GM23338 (cell line): ENCODE data around the gene SSH2. TPM values are rescaled to one million over a fixed set of nuclear protein-coding genes. Genes with fewer than 3 reads are reported as not detected.
"Not testable (repeated sequence)": the region's sequence is repeated elsewhere in the genome, so short reads cannot be mapped to it uniquely, and the experiment has no call there.

Experiments
- ATAC-seq: fragments of 200-7000 bp; cut with Tn5 transposase; 3 replicates; pipeline ENCODE4 v1.9.1; 2020
- DNase-seq: peaks from one replicate; pipeline ENCODE4 v3.0.0-alpha.2; 2015; ENCODE audit warnings: low spot score
- H2AFZ ChIP-seq: fragments of 200-600 bp; sonication (generic); 2 replicates; pipeline ENCODE4 v1.8.0; 2016; ENCODE audit warnings: antibody characterized with exemption, mild to moderate bottlenecking, moderate library complexity
- H3F3A ChIP-seq: fragments of 200-600 bp; sonication (generic); replicated peaks from 2 replicates; pipeline ENCODE4 v1.8.0; 2017; ENCODE audit warnings: antibody characterized with exemption, mixed run types, low read depth
- H3K27ac ChIP-seq: fragments of 200-600 bp; sonication (generic); 2 replicates; pipeline ENCODE4 v1.6.1; 2016; ENCODE audit warnings: low read depth
- H3K27me3 ChIP-seq: fragments of 200-600 bp; sonication (generic); 2 replicates; pipeline ENCODE4 v1.8.0; 2016; ENCODE audit warnings: mild to moderate bottlenecking, mixed run types, moderate library complexity; ENCODE audit not compliant: insufficient read depth
- H3K36me3 ChIP-seq: fragments of 200-600 bp; sonication (generic); 2 replicates; pipeline ENCODE4 v1.8.0; 2016; ENCODE audit warnings: mild to moderate bottlenecking; ENCODE audit not compliant: insufficient read depth
- H3K4me1 ChIP-seq: fragments of 200-600 bp; sonication (generic); 2 replicates; pipeline ENCODE4 v1.8.0; 2016; ENCODE audit warnings: mild to moderate bottlenecking, moderate library complexity; ENCODE audit not compliant: insufficient read depth
- H3K4me2 ChIP-seq: fragments of 200-600 bp; sonication (generic); 2 replicates; pipeline ENCODE4 v1.7.1; 2017; ENCODE audit warnings: mixed run types
- H3K4me3 ChIP-seq: fragments of 200-600 bp; sonication (generic); 2 replicates; pipeline ENCODE4 v1.6.1; 2016; ENCODE audit warnings: mixed run types
- H3K79me2 ChIP-seq: fragments of 200-600 bp; sonication (generic); replicated peaks from 2 replicates; pipeline ENCODE4 v1.8.0; 2017; ENCODE audit warnings: mild to moderate bottlenecking; ENCODE audit not compliant: insufficient read depth
- H3K9me2 ChIP-seq: fragments of 200-600 bp; sonication (generic); 2 replicates; pipeline ENCODE4 v1.8.0; 2017; ENCODE audit not compliant: insufficient read depth
- H4K20me1 ChIP-seq: fragments of 200-600 bp; sonication (generic); replicated peaks from 2 replicates; pipeline ENCODE4 v1.8.0; 2017; ENCODE audit warnings: mild to moderate bottlenecking; ENCODE audit not compliant: insufficient read depth
- H3K27ac Mint-ChIP-seq: 2 replicates; pipeline ENCODE4 v1.8.0; 2020; ENCODE audit warnings: inconsistent platforms, mild to moderate bottlenecking, moderate library complexity, mixed read lengths
- H3K27me3 Mint-ChIP-seq: 3 replicates; pipeline ENCODE4 v1.8.0; 2022; ENCODE audit warnings: low read depth, mild to moderate bottlenecking, moderate library complexity, mixed read lengths, inconsistent platforms; ENCODE audit not compliant: insufficient read depth, poor library complexity
- H3K36me3 Mint-ChIP-seq: 3 replicates; pipeline ENCODE4 v1.8.0; 2021; ENCODE audit warnings: low read depth, mild to moderate bottlenecking, inconsistent platforms, moderate library complexity, mixed read lengths
- H3K4me1 Mint-ChIP-seq: 3 replicates; pipeline ENCODE4 v1.8.0; 2020; ENCODE audit warnings: mild to moderate bottlenecking, inconsistent platforms, mixed read lengths
- H3K4me3 Mint-ChIP-seq: 3 replicates; pipeline ENCODE4 v1.8.0; 2021; ENCODE audit warnings: moderate library complexity, mild to moderate bottlenecking, inconsistent platforms, mixed read lengths
- H3K9me3 Mint-ChIP-seq: 3 replicates; pipeline ENCODE4 v1.8.0; 2020; ENCODE audit warnings: moderate library complexity, mild to moderate bottlenecking, inconsistent platforms, mixed read lengths
- CREB1 ChIP-seq: fragments of 250-450 bp; sonication (Bioruptor Pico); IDR thresholded peaks from 2 replicates; pipeline ENCODE4 v1.5.0; 2020; ENCODE audit warnings: low read depth, mild to moderate bottlenecking, moderate library complexity
- EZH2 ChIP-seq: fragments of 200-600 bp; sonication (generic); IDR thresholded peaks from one replicate; pipeline ENCODE4 v1.8.0; 2017; ENCODE audit warnings: antibody characterized with exemption, mild to moderate bottlenecking, low read depth; ENCODE audit not compliant: unreplicated experiment
- EZH2phosphoT487 ChIP-seq: fragments of 200-600 bp; sonication (generic); IDR thresholded peaks from one replicate; pipeline ENCODE4 v1.8.1; 2018; ENCODE audit warnings: antibody characterized with exemption; ENCODE audit not compliant: unreplicated experiment
- JUNB ChIP-seq: IDR thresholded peaks from one replicate; pipeline ENCODE4 v1.6.1; 2016; ENCODE audit warnings: antibody characterized with exemption; ENCODE audit not compliant: unreplicated experiment
- NANOG ChIP-seq: IDR thresholded peaks from 2 replicates; pipeline ENCODE4 v1.6.1; 2016; ENCODE audit warnings: antibody characterized with exemption, borderline replicate concordance
- POLR2AphosphoS5 ChIP-seq: IDR thresholded peaks from 2 replicates; pipeline ENCODE4 v1.6.1; 2016; ENCODE audit warnings: antibody characterized with exemption, low read depth
- ZNF114 ChIP-seq: fragments of 250-450 bp; sonication (Bioruptor Pico); IDR thresholded peaks from 2 replicates; pipeline ENCODE4 v1.5.0; 2020; ENCODE audit warnings: mild to moderate bottlenecking, moderate library complexity
- ZNF331 ChIP-seq: fragments of 250-450 bp; sonication (Bioruptor Pico); IDR thresholded peaks from 2 replicates; pipeline ENCODE4 v1.5.0; 2020; ENCODE audit warnings: low read depth, mild to moderate bottlenecking, moderate library complexity
- polyA plus RNA-seq: library from polyadenylated mRNA; unstranded; fragments of >200 nt; fragmentation: Nextera tagmentation; extraction: Ambion mirVana; gene quantifications from 2 replicates; pipeline ENCODE4 v1.2.1, GENCODE V29; 2016
- total RNA-seq: library from RNA; depleted of rRNA; stranded (reverse); fragments of >200 nt; shearing (Covaris generic); gene quantifications from 2 replicates; pipeline ENCODE4 v1.2.3, GENCODE V29; 2014
- TF ChIP-seq, protein P1 (sequence below): IDR thresholded peaks from one replicate; pipeline ENCODE4 v1.6.1; 2018; ENCODE audit warnings: antibody characterized with exemption; ENCODE audit not compliant: unreplicated experiment
- TF ChIP-seq, protein P2 (sequence below), 2 experiments: fragments of 200-600 bp in 1 of 2; sonication (generic) in 1 of 2; conservative IDR thresholded peaks; 2 replicates each; pipeline versions ENCODE4 v1.5.1 to v1.6.1; 2016 to 2017; ENCODE audit warnings: antibody characterized with exemption in 2 of 2, low read depth in 2 of 2, mild to moderate bottlenecking in 2 of 2, moderate library complexity in 1 of 2
- TF ChIP-seq, protein P3 (sequence below): IDR thresholded peaks from 2 replicates; pipeline ENCODE4 v1.6.1; 2016; ENCODE audit warnings: antibody characterized with exemption

Gene SSH2
- total and polyA plus RNA-seq, 2 experiments from 2014 or later: 9.9 to 12.1 TPM

DNA sequence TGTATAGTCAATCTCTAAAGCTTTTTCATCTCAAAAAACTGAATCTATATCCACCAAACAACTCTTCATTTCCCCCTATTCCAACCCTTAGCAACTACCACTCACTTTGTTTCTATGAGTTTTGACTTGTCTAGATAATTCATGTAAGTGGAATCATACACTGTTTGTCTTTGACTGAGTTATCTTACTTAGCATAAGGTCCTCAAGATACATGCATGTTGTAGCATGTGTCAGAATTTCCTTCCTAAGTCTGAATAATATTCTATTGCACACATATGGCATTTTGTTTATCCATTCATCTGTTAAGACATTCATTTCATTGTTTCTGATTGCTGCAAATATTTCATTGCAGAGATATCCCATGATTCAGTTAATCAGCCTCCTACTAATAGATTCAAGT, 72.2 kb downstream of the SSH2 start (continued):
- TF ChIP-seq, protein P1, sequence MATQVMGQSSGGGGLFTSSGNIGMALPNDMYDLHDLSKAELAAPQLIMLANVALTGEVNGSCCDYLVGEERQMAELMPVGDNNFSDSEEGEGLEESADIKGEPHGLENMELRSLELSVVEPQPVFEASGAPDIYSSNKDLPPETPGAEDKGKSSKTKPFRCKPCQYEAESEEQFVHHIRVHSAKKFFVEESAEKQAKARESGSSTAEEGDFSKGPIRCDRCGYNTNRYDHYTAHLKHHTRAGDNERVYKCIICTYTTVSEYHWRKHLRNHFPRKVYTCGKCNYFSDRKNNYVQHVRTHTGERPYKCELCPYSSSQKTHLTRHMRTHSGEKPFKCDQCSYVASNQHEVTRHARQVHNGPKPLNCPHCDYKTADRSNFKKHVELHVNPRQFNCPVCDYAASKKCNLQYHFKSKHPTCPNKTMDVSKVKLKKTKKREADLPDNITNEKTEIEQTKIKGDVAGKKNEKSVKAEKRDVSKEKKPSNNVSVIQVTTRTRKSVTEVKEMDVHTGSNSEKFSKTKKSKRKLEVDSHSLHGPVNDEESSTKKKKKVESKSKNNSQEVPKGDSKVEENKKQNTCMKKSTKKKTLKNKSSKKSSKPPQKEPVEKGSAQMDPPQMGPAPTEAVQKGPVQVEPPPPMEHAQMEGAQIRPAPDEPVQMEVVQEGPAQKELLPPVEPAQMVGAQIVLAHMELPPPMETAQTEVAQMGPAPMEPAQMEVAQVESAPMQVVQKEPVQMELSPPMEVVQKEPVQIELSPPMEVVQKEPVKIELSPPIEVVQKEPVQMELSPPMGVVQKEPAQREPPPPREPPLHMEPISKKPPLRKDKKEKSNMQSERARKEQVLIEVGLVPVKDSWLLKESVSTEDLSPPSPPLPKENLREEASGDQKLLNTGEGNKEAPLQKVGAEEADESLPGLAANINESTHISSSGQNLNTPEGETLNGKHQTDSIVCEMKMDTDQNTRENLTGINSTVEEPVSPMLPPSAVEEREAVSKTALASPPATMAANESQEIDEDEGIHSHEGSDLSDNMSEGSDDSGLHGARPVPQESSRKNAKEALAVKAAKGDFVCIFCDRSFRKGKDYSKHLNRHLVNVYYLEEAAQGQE: no peak
- TF ChIP-seq NANOG: no peak

DNA sequence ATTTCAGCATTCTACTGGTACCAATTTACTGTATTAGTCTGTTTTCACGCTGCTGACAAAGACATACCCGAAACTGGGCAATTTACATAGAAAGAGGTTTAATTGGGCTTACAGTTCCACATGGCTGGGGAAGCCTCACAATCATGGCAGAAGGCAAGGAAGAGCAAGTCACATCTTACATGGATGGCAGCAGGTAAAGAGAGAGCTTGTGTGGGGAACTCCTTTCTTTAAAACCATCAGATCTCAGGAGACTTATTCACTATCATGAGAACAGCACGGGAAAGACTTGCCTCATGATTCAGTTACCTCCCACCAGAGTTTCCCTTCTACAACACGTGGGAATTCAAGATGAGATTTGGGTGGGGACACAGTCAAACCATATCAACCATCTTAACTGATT, 72.9 kb downstream of the SSH2 start:
- not testable (repeated sequence) for H3K27ac ChIP-seq, H3K9me3 Mint-ChIP-seq, H4K20me1 ChIP-seq, H3K4me3 Mint-ChIP-seq, H3K27me3 Mint-ChIP-seq, H3K9me2 ChIP-seq, H3K4me1 Mint-ChIP-seq, H3K36me3 ChIP-seq, H2AFZ ChIP-seq, H3K27me3 ChIP-seq, H3K79me2 ChIP-seq, H3K27ac Mint-ChIP-seq, ATAC-seq, H3F3A ChIP-seq, H3K4me2 ChIP-seq, H3K36me3 Mint-ChIP-seq, H3K4me3 ChIP-seq, DNase-seq, H3K4me1 ChIP-seq

DNA sequence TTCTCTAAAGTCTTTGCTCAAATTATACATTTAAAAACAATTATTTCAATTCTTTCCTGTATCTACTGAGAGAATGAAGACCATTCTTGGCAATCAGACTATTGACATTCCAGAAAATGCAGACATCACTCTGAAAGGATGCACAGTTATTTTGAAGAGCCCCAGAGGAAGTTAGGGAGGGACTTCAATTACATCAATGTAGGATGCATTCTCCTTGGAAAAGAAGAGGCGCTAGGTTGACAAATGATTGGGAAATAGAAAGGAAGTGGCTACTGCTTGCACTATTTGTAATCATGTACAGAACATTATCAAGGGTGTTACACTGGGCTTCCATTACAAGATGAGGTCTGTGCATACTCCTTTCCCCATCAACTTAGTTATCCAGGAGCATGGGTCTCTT, 74.3 kb downstream of the SSH2 start:
- DNase-seq: no peak
- no peak overlapping the region for H3K27ac Mint-ChIP-seq
- peaks cover 3% of the 10 kb centered on the region; the same call in 2 of the 3 replicates for H3K36me3 Mint-ChIP-seq
- Histone ChIP-seq H3K9me2 (no peaks in the 10 kb centered on the region), H3K4me2 (no peak overlapping the region), H3K4me1 (no peaks in the 10 kb centered on the region), H3K4me3 (no peak overlapping the region), H3K36me3 (no peaks in the 10 kb centered on the region), H4K20me1 (no peaks in the 10 kb centered on the region), H3F3A (no peaks in the 10 kb centered on the region), H3K79me2 (no peaks in the 10 kb centered on the region), H3K27ac (no peak overlapping the region), H2AFZ (no peak overlapping the region), H3K27me3 (no peaks in the 10 kb centered on the region)
- peaks cover 8% of the 10 kb centered on the region for H3K9me3 Mint-ChIP-seq
- H3K4me3 Mint-ChIP-seq: no peak overlapping the region
- no peaks in the 10 kb centered on the region for H3K4me1 Mint-ChIP-seq
- peaks cover 2% of the 10 kb centered on the region for H3K27me3 Mint-ChIP-seq
- no peak for ATAC-seq
- no peak for TF ChIP-seq EZH2
- no peak for TF ChIP-seq ZNF331 (CRISPR knock-in tag)
- no peak for TF ChIP-seq JUNB
- no peak for TF ChIP-seq EZH2phosphoT487
- TF ChIP-seq POLR2AphosphoS5: no peak
- TF ChIP-seq, protein P2, sequence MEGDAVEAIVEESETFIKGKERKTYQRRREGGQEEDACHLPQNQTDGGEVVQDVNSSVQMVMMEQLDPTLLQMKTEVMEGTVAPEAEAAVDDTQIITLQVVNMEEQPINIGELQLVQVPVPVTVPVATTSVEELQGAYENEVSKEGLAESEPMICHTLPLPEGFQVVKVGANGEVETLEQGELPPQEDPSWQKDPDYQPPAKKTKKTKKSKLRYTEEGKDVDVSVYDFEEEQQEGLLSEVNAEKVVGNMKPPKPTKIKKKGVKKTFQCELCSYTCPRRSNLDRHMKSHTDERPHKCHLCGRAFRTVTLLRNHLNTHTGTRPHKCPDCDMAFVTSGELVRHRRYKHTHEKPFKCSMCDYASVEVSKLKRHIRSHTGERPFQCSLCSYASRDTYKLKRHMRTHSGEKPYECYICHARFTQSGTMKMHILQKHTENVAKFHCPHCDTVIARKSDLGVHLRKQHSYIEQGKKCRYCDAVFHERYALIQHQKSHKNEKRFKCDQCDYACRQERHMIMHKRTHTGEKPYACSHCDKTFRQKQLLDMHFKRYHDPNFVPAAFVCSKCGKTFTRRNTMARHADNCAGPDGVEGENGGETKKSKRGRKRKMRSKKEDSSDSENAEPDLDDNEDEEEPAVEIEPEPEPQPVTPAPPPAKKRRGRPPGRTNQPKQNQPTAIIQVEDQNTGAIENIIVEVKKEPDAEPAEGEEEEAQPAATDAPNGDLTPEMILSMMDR (conservative IDR thresholded peaks at IDR 0.05; ENCODE audit: low read depth in 2 of 2): no peak
- TF ChIP-seq, protein P3, sequence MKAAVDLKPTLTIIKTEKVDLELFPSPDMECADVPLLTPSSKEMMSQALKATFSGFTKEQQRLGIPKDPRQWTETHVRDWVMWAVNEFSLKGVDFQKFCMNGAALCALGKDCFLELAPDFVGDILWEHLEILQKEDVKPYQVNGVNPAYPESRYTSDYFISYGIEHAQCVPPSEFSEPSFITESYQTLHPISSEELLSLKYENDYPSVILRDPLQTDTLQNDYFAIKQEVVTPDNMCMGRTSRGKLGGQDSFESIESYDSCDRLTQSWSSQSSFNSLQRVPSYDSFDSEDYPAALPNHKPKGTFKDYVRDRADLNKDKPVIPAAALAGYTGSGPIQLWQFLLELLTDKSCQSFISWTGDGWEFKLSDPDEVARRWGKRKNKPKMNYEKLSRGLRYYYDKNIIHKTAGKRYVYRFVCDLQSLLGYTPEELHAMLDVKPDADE: no peak
- no peak for TF ChIP-seq NANOG
- TF ChIP-seq, protein P1: no peak
- TF ChIP-seq ZNF114 (CRISPR knock-in tag): no peak
- no peak for TF ChIP-seq CREB1 (CRISPR knock-in tag)
